Tibial artery (tissue), 4 donors: ENCODE measurements around the gene SMG1.
"Not testable (repeated sequence)": the region's sequence is repeated elsewhere in the genome, so short reads cannot be mapped to it uniquely, and the experiment has no call there.

ENCODE experiments used
- DNase-seq, 2 donors: peaks; one replicate each; pipeline ENCODE4 v3.0.0-alpha.2; 2019
- H3K27ac ChIP-seq, 2 donors: fragments of 200-600 bp; sonication (generic) in 1 of 2; 1 replicate in 1 of 2; 2 replicates in 1 of 2; pipeline ENCODE4 v1.5.1; 2018 to 2019; ENCODE audit warnings: mild to moderate bottlenecking in 1 of 2
- H3K27me3 ChIP-seq, 2 donors: fragments of 200-600 bp; sonication (generic) in 1 of 2; one replicate each; pipeline versions ENCODE4 v1.5.1 to v1.6.0; 2016 to 2019
- H3K36me3 ChIP-seq, 3 donors: fragments of 200-600 bp; sonication (generic) in 2 of 3; one replicate each; pipeline ENCODE4 v1.5.1; 2016 to 2019; ENCODE audit warnings: mild to moderate bottlenecking in 2 of 3
- H3K4me1 ChIP-seq, 4 donors: fragments of 200-600 bp; sonication (generic) in 2 of 4; 1 replicate in 3 of 4; 2 replicates in 1 of 4; pipeline ENCODE4 v1.5.1; 2016 to 2019
- H3K4me3 ChIP-seq, 2 donors: fragments of 200-600 bp; sonication (generic) in 1 of 2; 1 replicate in 1 of 2; 2 replicates in 1 of 2; pipeline ENCODE4 v1.5.1; 2018 to 2019; ENCODE audit warnings: mild to moderate bottlenecking in 2 of 2
- H3K9me3 ChIP-seq, 3 donors: fragments of 200-600 bp; sonication (generic) in 1 of 3; one replicate each; pipeline ENCODE4 v1.5.1; 2016 to 2019
- intact Hi-C: fragments of 100-400 bp; cut with DNase I; formaldehyde crosslinking; loops from one replicate; pipeline ENCODE4 v1.15.0; 2023; ENCODE audit warnings: low total_unique reads
- TF ChIP-seq, protein P1 (sequence below), 2 experiments: fragments of 200-600 bp in 1 of 2; fragments of 450-650 bp in 1 of 2; IDR thresholded peaks; one replicate each; pipeline ENCODE4 v1.5.1; 2017 to 2019; ENCODE audit warnings: antibody characterized with exemption in 2 of 2, mild to moderate bottlenecking in 1 of 2, moderate library complexity in 1 of 2

The SMG1 gene

GRCh38 chr16:18925986-18926865, at the start of gene SMG1:
SMG1 (minus strand) TSS chr16:18926408; CDS start chr16:18926041, 367 bp downstream.
- Histone ChIP-seq H3K4me1 (peaks cover 0 to 33% (median 6%) of the 10 kb centered on the region in 4 donors), H3K4me3 (peak within 1 kb of the TSS; percentile 83 to 96), H3K27ac (peak within 1 kb of the TSS; percentile 92 to 99)
- H3K27me3 ChIP-seq, H3K36me3 ChIP-seq, intact Hi-C loops, H3K9me3 ChIP-seq: not testable (repeated sequence)
- DNase-seq = peak; percentile 90 to 95

- no peak for DNase-seq
- intact Hi-C loops = no loop called here
- H3K27me3 ChIP-seq = peaks cover 0 to 12% of the 10 kb centered on the region in 2 donors
Observed at GRCh38 chr16:18975109-18975508, 48.9 kb upstream of the SMG1 start.

DNA sequence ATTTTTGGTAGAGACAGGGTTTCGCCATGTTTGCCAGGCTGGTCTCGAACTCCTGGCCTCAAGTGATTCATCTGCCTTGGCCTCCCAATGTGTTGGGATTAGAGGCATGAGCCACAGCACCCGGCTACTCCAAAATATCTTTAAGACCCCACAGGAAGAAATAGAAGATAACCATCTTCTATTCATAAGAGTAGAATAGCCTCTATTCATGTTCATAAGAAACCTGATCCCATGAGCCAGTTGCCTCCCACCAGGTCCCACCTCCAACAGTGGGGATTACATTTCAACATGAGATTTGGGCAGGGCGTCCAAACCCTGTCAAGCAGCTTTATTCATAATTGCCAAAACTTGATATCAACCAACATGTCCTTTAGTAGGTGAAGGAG, 43.6 kb upstream of the SMG1 start:
- intact Hi-C loops = loop anchor here (5.0 kb wide), 1 partner anchor 168 kb away; the partner anchor contains the start of gene ARL6IP1
- Histone ChIP-seq H3K36me3 (no peaks in the 10 kb centered on the region), H3K4me1 (peaks cover 0 to 3% (median 0%) of the 10 kb centered on the region in 4 donors), H3K4me3 (no peak overlapping the region), H3K27ac (no peak overlapping the region), H3K27me3 (no peaks in the 10 kb centered on the region), H3K9me3 (no peaks in the 10 kb centered on the region)
- no peak for DNase-seq
- TF ChIP-seq, protein P1, sequence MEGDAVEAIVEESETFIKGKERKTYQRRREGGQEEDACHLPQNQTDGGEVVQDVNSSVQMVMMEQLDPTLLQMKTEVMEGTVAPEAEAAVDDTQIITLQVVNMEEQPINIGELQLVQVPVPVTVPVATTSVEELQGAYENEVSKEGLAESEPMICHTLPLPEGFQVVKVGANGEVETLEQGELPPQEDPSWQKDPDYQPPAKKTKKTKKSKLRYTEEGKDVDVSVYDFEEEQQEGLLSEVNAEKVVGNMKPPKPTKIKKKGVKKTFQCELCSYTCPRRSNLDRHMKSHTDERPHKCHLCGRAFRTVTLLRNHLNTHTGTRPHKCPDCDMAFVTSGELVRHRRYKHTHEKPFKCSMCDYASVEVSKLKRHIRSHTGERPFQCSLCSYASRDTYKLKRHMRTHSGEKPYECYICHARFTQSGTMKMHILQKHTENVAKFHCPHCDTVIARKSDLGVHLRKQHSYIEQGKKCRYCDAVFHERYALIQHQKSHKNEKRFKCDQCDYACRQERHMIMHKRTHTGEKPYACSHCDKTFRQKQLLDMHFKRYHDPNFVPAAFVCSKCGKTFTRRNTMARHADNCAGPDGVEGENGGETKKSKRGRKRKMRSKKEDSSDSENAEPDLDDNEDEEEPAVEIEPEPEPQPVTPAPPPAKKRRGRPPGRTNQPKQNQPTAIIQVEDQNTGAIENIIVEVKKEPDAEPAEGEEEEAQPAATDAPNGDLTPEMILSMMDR (IDR thresholded peaks at IDR 0.05) = no peak

More at GRCh38 chr16:18975109-18975508, 48.9 kb upstream of the SMG1 start:
- Histone ChIP-seq H3K4me1 (no peaks in the 10 kb centered on the region), H3K9me3 (no peaks in the 10 kb centered on the region), H3K36me3 (no peaks in the 10 kb centered on the region), H3K4me3 (no peak overlapping the region), H3K27ac (no peak overlapping the region)
- TF ChIP-seq, protein P1 (IDR thresholded peaks at IDR 0.05) = no peak

- H3K4me1 ChIP-seq = peaks cover 0 to 3% (median 0%) of the 10 kb centered on the region in 4 donors
- DNase-seq = peak; percentile 88 to 92
- no peaks in the 10 kb centered on the region for H3K27me3 ChIP-seq
- peak overlapping the region; percentile 30 to 43 for H3K4me3 ChIP-seq
- H3K9me3 ChIP-seq = no peaks in the 10 kb centered on the region
- no peak overlapping the region for H3K27ac ChIP-seq
- TF ChIP-seq, protein P1 (IDR thresholded peaks at IDR 0.05) = peak; percentile 87 to 94
- no peaks in the 10 kb centered on the region for H3K36me3 ChIP-seq
- intact Hi-C loops = loop anchor here (5.0 kb wide), 1 partner anchor 167 kb away; the partner anchor contains the start of gene ARL6IP1
Observed at GRCh38 chr16:18969050-18969854, 43.0 kb upstream of the SMG1 start.

DNA sequence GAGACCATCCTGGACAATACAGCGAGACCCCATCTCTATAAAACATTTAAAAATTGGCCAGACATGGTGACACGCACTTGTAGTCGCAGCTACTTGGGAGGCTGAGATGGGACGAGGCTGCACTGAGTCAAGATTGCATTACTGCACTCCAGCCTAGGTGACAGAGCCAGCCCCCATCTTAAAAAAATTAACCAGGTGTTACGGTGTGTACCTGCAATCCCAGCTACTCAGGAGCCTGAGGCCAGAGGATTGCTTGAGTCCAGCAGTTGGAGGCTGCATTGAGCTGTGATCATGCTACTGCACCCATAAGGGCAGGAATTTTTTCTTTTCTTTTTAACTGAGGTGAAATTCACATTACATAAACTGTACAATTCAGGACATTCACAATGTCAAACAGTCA, 40.6 kb upstream of the SMG1 start:
- Histone ChIP-seq H3K27me3 (no peaks in the 10 kb centered on the region), H3K36me3 (no peaks in the 10 kb centered on the region), H3K9me3 (no peaks in the 10 kb centered on the region), H3K27ac (no peak overlapping the region), H3K4me1 (peaks cover 0 to 7% (median 4%) of the 10 kb centered on the region in 4 donors), H3K4me3 (no peak overlapping the region)
- intact Hi-C loops = loop anchor here (5.0 kb wide), 1 partner anchor 164 kb away; the partner anchor contains the start of gene ARL6IP1
- no peak for DNase-seq
- TF ChIP-seq, protein P1 (IDR thresholded peaks at IDR 0.05) = no peak
